Mucosa of descending colon (tissue), 3 donors: ENCODE results near the gene RAMP3. TPM values are rescaled to one million over a fixed set of nuclear protein-coding genes. Genes with fewer than 3 reads are reported as not detected.
"Not testable (repeated sequence)": the region's sequence is repeated elsewhere in the genome, so short reads cannot be mapped to it uniquely, and the experiment has no call there.

Source experiments
- ATAC-seq: fragments of 200-7000 bp; cut with Tn5 transposase; one replicate; pipeline ENCODE4 v1.9.1; 2020; ENCODE audit warnings: mild to moderate bottlenecking, moderate library complexity
- DNase-seq, 3 donors: peaks; one replicate each; pipeline ENCODE4 v3.0.0-alpha.2; 2020
- H3K36me3 ChIP-seq: fragments of 200-600 bp; one replicate; pipeline ENCODE4 v1.8.0; 2021; ENCODE audit warnings: low read depth, mild to moderate bottlenecking
- H3K4me1 ChIP-seq: fragments of 200-600 bp; one replicate; pipeline ENCODE4 v1.8.0; 2021; ENCODE audit warnings: low read depth, mild to moderate bottlenecking
- H3K4me3 ChIP-seq: fragments of 200-600 bp; one replicate; pipeline ENCODE4 v1.8.0; 2021; ENCODE audit warnings: mild to moderate bottlenecking
- H3K9me3 ChIP-seq: fragments of 200-600 bp; one replicate; pipeline ENCODE4 v1.8.0; 2021; ENCODE audit warnings: mild to moderate bottlenecking
- CTCF ChIP-seq: fragments of 200-600 bp; IDR thresholded peaks from one replicate; pipeline ENCODE4 v1.8.0; 2022; ENCODE audit warnings: antibody characterized with exemption, mild to moderate bottlenecking
- intact Hi-C, 2 donors: fragments of 100-400 bp; cut with DNase I in 1 of 2; cut with micrococcal nuclease in 1 of 2; formaldehyde crosslinking; loops; one replicate each; pipeline versions ENCODE4 v1.11.0 to v1.11.1; 2022; cut with DNase I, micrococcal nuclease
- total RNA-seq, 3 donors: library from RNA; stranded (reverse); fragmentation: NEBNext Ultra II Directional in 2 of 3; extraction: Animal tissue kit (Norgen Biotek cat#: 25700) in 2 of 3; gene quantifications; one replicate each; pipeline versions ENCODE4 v1.2.1 to v1.2.4, GENCODE V29; 2021 to 2023
- donor health status: DM: no; HTN: no; CAD: no; lungs with moderate emphysema.
- donor health status: DM: no; HTN: no; CAD: no.
- donor health status: DM: no; HTN: yes; CAD: no.

RAMP3 gene
- total RNA-seq, 3 donors from 2014 or later, result 5.4 to 13.5 (median 9.0) TPM

- H3K4me3 ChIP-seq, result no peak overlapping the region
- DNase-seq, result no peak
- ATAC-seq, result no peak
- H3K9me3 ChIP-seq, result no peaks in the 10 kb centered on the region
- TF ChIP-seq CTCF, result no peak
- intact Hi-C loops, result loop anchor here in 1 of 2 donors (5.0 kb wide), 1 partner anchor 113 kb away; no protein-coding TSS in a partner anchor
- H3K36me3 ChIP-seq, result no peaks in the 10 kb centered on the region
- no peaks in the 10 kb centered on the region for H3K4me1 ChIP-seq
Measured at GRCh38 chr7:45149606-45150005, 8.0 kb upstream of the RAMP3 start.

- no peak for TF ChIP-seq CTCF
- no peak for ATAC-seq
- intact Hi-C loops, result loop anchor here in 1 of 2 donors (5.0 kb wide), 1 partner anchor 112 kb away; no protein-coding TSS in a partner anchor
- DNase-seq, result no peak
- Histone ChIP-seq H3K36me3 (no peaks in the 10 kb centered on the region), H3K4me1 (no peaks in the 10 kb centered on the region), H3K9me3 (no peaks in the 10 kb centered on the region), H3K4me3 (no peak overlapping the region)
Measured at GRCh38 chr7:45150199-45150598, 7.4 kb upstream of the RAMP3 start.

- no peak for TF ChIP-seq CTCF
- Histone ChIP-seq H3K4me1 (no peaks in the 10 kb centered on the region), H3K9me3 (no peaks in the 10 kb centered on the region), H3K36me3 (no peaks in the 10 kb centered on the region), H3K4me3 (no peak overlapping the region)
- ATAC-seq, result no peak
- intact Hi-C loops, result loop anchor here in 1 of 2 donors (5.0 kb wide), 1 partner anchor 111 kb away; no protein-coding TSS in a partner anchor
- DNase-seq, result no peak
Measured at GRCh38 chr7:45151131-45151684, 6.4 kb upstream of the RAMP3 start.

GRCh38 chr7:45151967-45152366 lies 5.6 kb upstream of the RAMP3 start:
- H3K4me1 ChIP-seq, result no peaks in the 10 kb centered on the region
- intact Hi-C loops, result loop anchor here in 1 of 2 donors (5.0 kb wide), 1 partner anchor 110 kb away; no protein-coding TSS in a partner anchor
- DNase-seq (no peak), ATAC-seq (no peak)
- H3K4me3 ChIP-seq, result no peak overlapping the region
- no peaks in the 10 kb centered on the region for H3K36me3 ChIP-seq
- no peaks in the 10 kb centered on the region for H3K9me3 ChIP-seq
- TF ChIP-seq CTCF, result no peak

GRCh38 chr7:45153233-45153632 lies 4.4 kb upstream of the RAMP3 start:
- intact Hi-C loops, result loop anchor here in 1 of 2 donors (5.0 kb wide), 1 partner anchor 109 kb away; no protein-coding TSS in a partner anchor
- ATAC-seq, result no peak
- Histone ChIP-seq H3K9me3 (no peaks in the 10 kb centered on the region), H3K4me1 (no peaks in the 10 kb centered on the region), H3K4me3 (no peak overlapping the region), H3K36me3 (no peaks in the 10 kb centered on the region)
- no peak for DNase-seq
- no peak for TF ChIP-seq CTCF

GRCh38 chr7:45153861-45154260 lies 3.7 kb upstream of the RAMP3 start:
- H3K4me3 ChIP-seq, H3K36me3 ChIP-seq, DNase-seq, H3K9me3 ChIP-seq, H3K4me1 ChIP-seq, ATAC-seq: not testable (repeated sequence)
- intact Hi-C loops, result loop anchor here (2.0 to 5.0 kb wide), 2 partner anchors 107 to 108 kb away; no protein-coding TSS in a partner anchor
